H1 (cell line): ENCODE measurements around the gene ADM2. TPM values are rescaled to one million over a fixed set of nuclear protein-coding genes. Genes with fewer than 3 reads are reported as not detected.

Experiments
- ASH2L ChIP-seq: fragments of 200-600, 300-600 bp; sonication (generic); IDR thresholded peaks from one replicate; pipeline ENCODE4 v1.7.1; 2017; ENCODE audit warnings: low read length
- BACH1 ChIP-seq: IDR thresholded peaks from 2 replicates; pipeline ENCODE4 v1.6.1; 2012; ENCODE audit warnings: low read length, improper control_type of control experiment
- CBX5 ChIP-seq: fragments of 300-800, 300-1000 bp; sonication (generic); IDR thresholded peaks from 2 replicates; pipeline ENCODE4 v1.7.1; 2016; ENCODE audit warnings: antibody characterized with exemption, low read length, low read depth
- CEBPB ChIP-seq: IDR thresholded peaks from 2 replicates; pipeline ENCODE4 v1.6.1; 2012; ENCODE audit warnings: low read depth, low read length
- EGR1 ChIP-seq: IDR thresholded peaks from 2 replicates; pipeline ENCODE4 v1.6.1; 2011; ENCODE audit warnings: low read depth, low read length, borderline replicate concordance
- EP300 ChIP-seq, 2 experiments: IDR thresholded peaks; 1 replicate in 1 of 2; 2 replicates in 1 of 2; pipeline ENCODE4 v1.6.1; 2011 to 2012; ENCODE audit warnings: low read depth in 2 of 2, low read length in 2 of 2, mild to moderate bottlenecking in 2 of 2, borderline replicate concordance in 1 of 2, inconsistent platforms in 1 of 2, moderate library complexity in 1 of 2
- HDAC6 ChIP-seq: IDR thresholded peaks from one replicate; pipeline ENCODE4 v1.7.1; 2012; ENCODE audit warnings: low read depth, mild to moderate bottlenecking, inconsistent platforms, low read length, moderate library complexity
- JUN ChIP-seq: IDR thresholded peaks from 2 replicates; pipeline ENCODE4 v1.6.1; 2011; ENCODE audit warnings: low read depth, mild to moderate bottlenecking, improper control_type of control experiment, low read length
- JUND ChIP-seq: IDR thresholded peaks from 2 replicates; pipeline ENCODE4 v1.6.1; 2011; ENCODE audit warnings: mild to moderate bottlenecking, improper control_type of control experiment, low read length
- RAD21 ChIP-seq, 2 experiments: IDR thresholded peaks in 1 of 2; conservative IDR thresholded peaks in 1 of 2; 2 replicates each; pipeline ENCODE4 v1.6.1; 2011; ENCODE audit warnings: low read depth in 2 of 2, low read length in 2 of 2, improper control_type of control experiment in 1 of 2, inconsistent platforms in 1 of 2, mild to moderate bottlenecking in 1 of 2, moderate library complexity in 1 of 2
- RFX5 ChIP-seq: IDR thresholded peaks from 2 replicates; pipeline ENCODE4 v1.6.1; 2011; ENCODE audit warnings: low read depth, low read length, improper control_type of control experiment, borderline replicate concordance
- RNF2 ChIP-seq: fragments of 200-900, 300-1000 bp; sonication (generic); IDR thresholded peaks from 2 replicates; pipeline ENCODE4 v1.7.1; 2016; ENCODE audit warnings: borderline replicate concordance, low read depth, mild to moderate bottlenecking, antibody characterized with exemption, low read length; ENCODE audit not compliant: poor library complexity, severe bottlenecking; ENCODE audit errors: missing control alignments
- RXRA ChIP-seq: IDR thresholded peaks from 2 replicates; pipeline ENCODE4 v1.6.1; 2011; ENCODE audit warnings: low read depth, mild to moderate bottlenecking, low read length, moderate library complexity; ENCODE audit not compliant: insufficient read depth
- SAP30 ChIP-seq: fragments of 300-600 bp; sonication (generic); IDR thresholded peaks from 2 replicates; pipeline ENCODE4 v1.7.1; 2012; ENCODE audit warnings: low read length, moderate library complexity, mild to moderate bottlenecking, inconsistent platforms; ENCODE audit not compliant: insufficient read depth, insufficient replicate concordance
- SP1 ChIP-seq: IDR thresholded peaks from 2 replicates; pipeline ENCODE4 v1.6.1; 2011; ENCODE audit warnings: low read depth, low read length
- SP4 ChIP-seq: IDR thresholded peaks from 2 replicates; pipeline ENCODE4 v1.6.1; 2012; ENCODE audit warnings: low read length, inconsistent platforms
- SRF ChIP-seq: IDR thresholded peaks from 2 replicates; pipeline ENCODE4 v1.6.1; 2011; ENCODE audit warnings: mild to moderate bottlenecking, low read depth, low read length, moderate library complexity
- SUZ12 ChIP-seq: fragments of 200-600 bp; sonication (generic); IDR thresholded peaks from 2 replicates; pipeline ENCODE4 v1.6.1; 2012; ENCODE audit warnings: mild to moderate bottlenecking, inconsistent platforms, low read length, moderate library complexity, mixed read lengths
- TAF1 ChIP-seq: IDR thresholded peaks from 2 replicates; pipeline ENCODE4 v1.6.1; 2011; ENCODE audit warnings: mild to moderate bottlenecking, low read depth, low read length
- TBP ChIP-seq: IDR thresholded peaks from 2 replicates; pipeline ENCODE4 v1.6.1; 2011; ENCODE audit warnings: low read depth, low read length, improper control_type of control experiment
- TCF12 ChIP-seq: IDR thresholded peaks from 2 replicates; pipeline ENCODE4 v1.6.1; 2011; ENCODE audit warnings: low read depth, mild to moderate bottlenecking, low read length
- TEAD4 ChIP-seq: IDR thresholded peaks from 2 replicates; pipeline ENCODE4 v1.6.1; 2012; ENCODE audit warnings: low read depth, low read length, inconsistent platforms, mixed read lengths
- USF2 ChIP-seq: IDR thresholded peaks from 2 replicates; pipeline ENCODE4 v1.6.1; 2011; ENCODE audit warnings: low read length, improper control_type of control experiment
- ZNF274 ChIP-seq: IDR thresholded peaks from 2 replicates; pipeline ENCODE4 v1.7.0; 2012; ENCODE audit warnings: low read length, borderline replicate concordance; ENCODE audit errors: extremely low read depth
- polyA plus RNA-seq, 7 experiments: library from polyadenylated mRNA; depleted of rRNA in 3 of 7; stranded (reverse) in 5 of 7; unstranded in 2 of 7; fragments of >200 nt in 5 of 7; fragments of 200-250 nt in 2 of 7; gene quantifications; 1 replicate in 5 of 7; 2 replicates in 1 of 7; 4 replicates in 1 of 7; pipeline versions ENCODE4 v1.2.1 to v1.2.3, GENCODE V29; 2011 to 2013; ENCODE audit warnings: missing spikeins in 2 of 7, mixed read lengths in 2 of 7
- total RNA-seq: library from RNA; stranded (reverse); fragmentation: NEBNext Ultra II Directional; extraction: Animal tissue kit (Norgen Biotek cat#: 25700); gene quantifications from 2 replicates; pipeline ENCODE4 v1.2.1, GENCODE V29; 2021

ADM2 gene
- total and polyA plus RNA-seq, 2 of the 8 experiments (the other 6 are each of a cell fraction or from before 2014, with no cell fraction given): 3.3 to 7.5 TPM

- TF ChIP-seq RAD21 (IDR thresholded peaks at IDR 0.05 in 1 of 2, conservative IDR thresholded peaks at IDR 0.05 in 1 of 2; ENCODE audit: low read depth in 2 of 2, low read length in 2 of 2) (peak; percentile 32 to 51; a peak in 3 of 4 replicates), RFX5 (no peak), TBP (peak; percentile 57; the same call in 1 of the 2 replicates), RXRA (no peak), TEAD4 (no peak), ASH2L (no peak), SAP30 (no peak), USF2 (peak; percentile 95), CEBPB (no peak), HDAC6 (no peak), SP1 (no peak), ZNF274 (no peak), SRF (no peak), TCF12 (no peak), EGR1 (peak; percentile 76; the same call in 1 of the 2 replicates), SP4 (no peak), CBX5 (no peak), TAF1 (peak; percentile 65; the same call in 1 of the 2 replicates), JUN (no peak), BACH1 (no peak), RNF2 (no peak), SUZ12 (no peak), JUND (no peak), EP300 (IDR thresholded peaks at IDR 0.05; ENCODE audit: borderline replicate concordance in 1 of 2, low read depth in 2 of 2, low read length in 2 of 2) (no peak)
Observed at GRCh38 chr22:50525104-50525857, 43.9 kb downstream of the ADM2 start, which contains the start of gene SCO2 (continued).
